ENCODE measurements around the gene ABCA9.
"Not testable (repeated sequence)": the region's sequence is repeated elsewhere in the genome, so short reads cannot be mapped to it uniquely, and the experiment has no call there.

- not testable (repeated sequence) for TF ChIP-seq POLR2AphosphoS5 (IDR thresholded peaks at IDR 0.05; ENCODE audit: borderline replicate concordance, low read depth, low read length); EZH2 (IDR thresholded peaks at IDR 0.05); FOXP2 (optimal IDR thresholded peaks at IDR 0.05; ENCODE audit: control extremely low read depth, extremely low read length, insufficient read depth)
These were observed 116.9 kb downstream of the ABCA9 start for GRCh38 chr17:68943812-68944182.

All from SK-N-MC (cell line).